ENCODE measurements around the gene ZEB1.

DNA sequence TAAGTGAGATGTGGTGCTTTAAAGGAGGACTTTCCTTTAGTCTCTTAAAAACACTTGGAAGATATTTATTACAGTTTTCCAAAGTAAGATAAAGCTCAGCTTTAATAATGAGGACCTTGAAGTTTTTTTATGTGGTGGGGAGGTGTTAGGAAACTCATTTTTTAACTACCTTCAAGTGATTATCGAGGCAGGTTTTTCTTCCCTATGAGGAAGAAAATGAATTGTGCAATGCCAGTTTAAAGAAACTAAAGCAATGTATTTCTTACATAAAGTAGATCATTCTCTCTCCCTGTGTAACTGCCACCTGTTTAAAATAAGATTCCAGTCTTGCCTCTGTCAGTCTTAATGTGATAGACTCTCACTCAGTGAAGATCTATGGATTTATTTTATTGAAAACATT, 27.9 kb downstream of the ZEB1 start:
- TF ChIP-seq CTCF (conservative IDR thresholded peaks at IDR 0.05), result no peak
- TF ChIP-seq ZFX (IDR thresholded peaks at IDR 0.05), result no peak
